GM13976 (cell line): ENCODE results near the gene PPP2R2B.
"Not testable (repeated sequence)": the region's sequence is repeated elsewhere in the genome, so short reads cannot be mapped to it uniquely, and the experiment has no call there.

Experiments used
- DNase-seq: peaks from one replicate; pipeline ENCODE4 v3.0.0; 2012; ENCODE audit warnings: low spot score
- in situ Hi-C: fragments of 300-500 bp; cut with MboI; formaldehyde crosslinking; loops from one replicate; pipeline ENCODE4 v1.12.0; 2022; ENCODE audit warnings: low sequenced_read_pairs, mixed read lengths, inconsistent platforms; ENCODE audit not compliant: unreplicated experiment
- TF ChIP-seq, protein P1 (sequence below): IDR thresholded peaks from 2 replicates; pipeline ENCODE4 v1.5.1; 2012; ENCODE audit warnings: borderline replicate concordance, mild to moderate bottlenecking; ENCODE audit not compliant: insufficient read depth; ENCODE audit errors: extremely low read depth, missing control alignments, control extremely low read depth

The PPP2R2B gene

DNA sequence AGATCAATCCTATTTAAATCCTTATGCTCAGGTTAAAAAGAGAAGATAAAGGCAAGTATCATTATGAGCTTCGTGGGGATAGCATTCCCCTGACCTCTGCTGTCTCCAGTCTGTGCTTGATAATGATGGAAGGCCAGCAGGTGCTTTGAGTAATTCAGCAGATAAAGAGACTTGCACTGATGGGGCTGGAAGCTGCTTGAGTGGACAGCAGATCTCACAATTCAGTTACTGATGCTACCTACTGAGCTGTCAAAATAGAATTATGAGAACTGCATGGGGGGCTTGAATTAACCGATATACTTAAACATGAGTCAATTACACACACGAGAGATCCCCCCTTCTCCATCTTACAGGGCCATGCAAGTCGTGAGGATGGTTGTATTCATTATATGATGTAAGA lies 254.9 kb downstream of the PPP2R2B start:
- TF ChIP-seq, protein P1, sequence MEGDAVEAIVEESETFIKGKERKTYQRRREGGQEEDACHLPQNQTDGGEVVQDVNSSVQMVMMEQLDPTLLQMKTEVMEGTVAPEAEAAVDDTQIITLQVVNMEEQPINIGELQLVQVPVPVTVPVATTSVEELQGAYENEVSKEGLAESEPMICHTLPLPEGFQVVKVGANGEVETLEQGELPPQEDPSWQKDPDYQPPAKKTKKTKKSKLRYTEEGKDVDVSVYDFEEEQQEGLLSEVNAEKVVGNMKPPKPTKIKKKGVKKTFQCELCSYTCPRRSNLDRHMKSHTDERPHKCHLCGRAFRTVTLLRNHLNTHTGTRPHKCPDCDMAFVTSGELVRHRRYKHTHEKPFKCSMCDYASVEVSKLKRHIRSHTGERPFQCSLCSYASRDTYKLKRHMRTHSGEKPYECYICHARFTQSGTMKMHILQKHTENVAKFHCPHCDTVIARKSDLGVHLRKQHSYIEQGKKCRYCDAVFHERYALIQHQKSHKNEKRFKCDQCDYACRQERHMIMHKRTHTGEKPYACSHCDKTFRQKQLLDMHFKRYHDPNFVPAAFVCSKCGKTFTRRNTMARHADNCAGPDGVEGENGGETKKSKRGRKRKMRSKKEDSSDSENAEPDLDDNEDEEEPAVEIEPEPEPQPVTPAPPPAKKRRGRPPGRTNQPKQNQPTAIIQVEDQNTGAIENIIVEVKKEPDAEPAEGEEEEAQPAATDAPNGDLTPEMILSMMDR: no peak
- in situ Hi-C loops: no loop called here
- DNase-seq: no peak

DNA sequence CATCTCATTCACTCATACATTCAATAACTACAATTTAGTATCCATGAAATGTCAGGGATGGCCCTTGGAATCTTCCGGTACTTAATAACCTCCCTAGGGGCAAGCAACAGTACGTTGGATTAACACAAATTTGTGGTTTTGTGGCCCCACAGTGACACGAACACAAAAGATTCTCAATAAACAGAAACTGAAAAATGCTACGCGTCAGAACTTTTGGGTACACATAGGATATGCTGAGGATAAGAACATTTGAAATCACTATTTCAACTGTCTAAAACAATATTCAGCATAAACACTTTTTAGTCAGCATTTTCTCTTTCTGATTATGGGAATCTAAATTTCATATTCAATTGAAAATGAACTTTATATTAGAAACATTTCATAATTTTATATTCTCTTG lies 255.5 kb downstream of the PPP2R2B start:
- TF ChIP-seq, protein P1: no peak
- in situ Hi-C loops: no loop called here

DNA sequence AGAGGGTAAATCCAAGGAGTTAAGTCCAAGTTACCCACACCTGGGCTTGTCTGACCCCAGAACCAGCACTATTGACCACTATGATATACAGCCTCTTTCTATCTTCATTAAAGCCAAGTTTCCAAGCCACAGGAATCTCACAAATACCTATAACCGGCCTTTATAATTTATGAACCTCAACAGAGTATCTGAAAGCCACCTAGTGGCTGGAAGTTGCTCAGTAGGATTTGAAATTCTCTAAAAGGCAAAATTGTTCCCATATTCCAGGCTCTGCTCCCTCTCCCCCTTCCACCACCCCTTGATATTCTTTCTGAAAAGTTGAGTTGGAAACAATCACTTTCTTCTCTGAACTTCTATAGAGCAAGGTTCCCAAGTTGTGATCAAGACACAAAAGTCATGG lies 256.2 kb downstream of the PPP2R2B start:
- in situ Hi-C loops: no loop called here
- no peak for DNase-seq
- TF ChIP-seq, protein P1: no peak

More for the DNA sequence above, 255.5 kb downstream of the PPP2R2B start:
- DNase-seq: no peak

DNA sequence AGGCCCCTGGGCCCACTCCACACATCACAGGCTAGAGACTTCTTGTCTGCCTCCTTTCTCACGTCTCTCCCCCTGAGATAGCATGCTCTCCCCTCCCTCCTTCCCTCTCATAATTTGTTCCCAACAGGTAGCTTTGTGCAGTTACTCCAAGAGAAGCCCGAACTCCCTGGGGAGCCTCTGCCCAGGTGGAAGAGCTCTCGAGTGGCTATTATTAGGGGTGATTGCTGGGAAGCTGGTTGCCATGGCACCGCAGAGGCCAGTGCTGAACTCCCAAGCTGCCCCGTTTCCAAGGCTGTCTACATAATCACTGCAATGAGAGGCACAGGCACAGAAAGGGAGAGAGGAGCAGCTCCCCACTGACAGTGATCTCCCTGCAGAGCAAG lies 257.9 kb downstream of the PPP2R2B start:
- TF ChIP-seq, protein P1: no peak
- in situ Hi-C loops: no loop called here
- DNase-seq: no peak

- DNase-seq: no peak
- in situ Hi-C loops: no loop called here
Measured at GRCh38 chr5:146620031-146620668, 258.4 kb downstream of the PPP2R2B start.

GRCh38 chr5:146618434-146618833 lies 260.1 kb downstream of the PPP2R2B start:
- in situ Hi-C loops: no loop called here
- no peak for DNase-seq
- TF ChIP-seq, protein P1: no peak

More at GRCh38 chr5:146620031-146620668, 258.4 kb downstream of the PPP2R2B start:
- TF ChIP-seq, protein P1: no peak

DNA sequence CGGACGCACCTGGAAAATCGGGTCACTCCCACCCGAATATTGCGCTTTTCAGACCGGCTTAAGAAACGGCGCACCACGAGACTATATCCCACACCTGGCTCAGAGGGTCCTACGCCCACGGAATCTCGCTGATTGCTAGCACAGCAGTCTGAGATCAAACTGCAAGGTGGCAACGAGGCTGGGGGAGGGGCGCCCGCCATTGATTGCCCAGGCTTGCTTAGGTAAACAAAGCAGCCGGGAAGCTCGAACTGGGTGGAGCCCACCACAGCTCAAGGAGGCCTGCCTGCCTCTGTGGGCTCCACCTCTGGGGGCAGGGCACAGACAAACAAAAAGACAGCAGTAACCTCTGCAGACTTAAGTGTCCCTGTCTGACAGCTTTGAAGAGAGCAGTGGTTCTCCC lies 268.8 kb downstream of the PPP2R2B start:
- DNase-seq, in situ Hi-C loops: not testable (repeated sequence)
